HepG2 (cell line): ENCODE measurements around the gene EXOC7. TPM values are rescaled to one million over a fixed set of nuclear protein-coding genes. Genes with fewer than 3 reads are reported as not detected.

ENCODE experiments used
- ATAC-seq: fragments of 200-7000 bp; cut with Tn5 transposase; 3 replicates; pipeline ENCODE4 v1.9.1; 2020; ENCODE audit warnings: mild to moderate bottlenecking, moderate library complexity
- BruUV-seq: library from RNA; stranded (reverse); fragments of 400-500 nt; replicated peaks from 2 replicates; lab custom pipeline; 2021; lab: Mats Ljungman, UMichigan
- CTCF ChIA-PET: fragments of 300-600 bp; formaldehyde crosslinking; extraction: SDS; loops from one replicate; lab custom pipeline; 2021; ENCODE audit warnings: low total read pairs, inconsistent platforms, low intra/inter-chr PET ratio; lab: Yijun Ruan, JAX
- POLR2A ChIA-PET: fragments of 350-600 bp; sonication (Branson Sonifier 250); formaldehyde crosslinking; loops from one replicate; lab custom pipeline; 2020; ENCODE audit warnings: antibody characterized with exemption, inconsistent platforms; lab: Yijun Ruan, JAX
- DNase-seq: peaks from one replicate; pipeline ENCODE4 v3.0.0-alpha.2; 2015; ENCODE audit warnings: low spot score
- FAIRE-seq: peaks from 3 replicates; lab custom pipeline; 2011; peaks lifted over from hg19 to GRCh38; lab: Jason Lieb, UNC
- H2AFZ ChIP-seq: one replicate; pipeline ENCODE4 v1.6.1; 2011; ENCODE audit warnings: low read length, inconsistent platforms
- H3K27ac ChIP-seq: fragments of 300-600 bp; 3 replicates; pipeline ENCODE4 v1.8.0; 2011; ENCODE audit warnings: mixed run types, mild to moderate bottlenecking, mixed read lengths, low read length, inconsistent platforms; ENCODE audit not compliant: insufficient read depth; ENCODE audit errors: extremely low read length
- H3K27me3 ChIP-seq, 2 experiments: fragments of 200-600 bp in 1 of 2; 2 replicates in 1 of 2; 3 replicates in 1 of 2; pipeline versions ENCODE4 v1.6.0 to v1.8.0; 2011; ENCODE audit warnings: low read length in 2 of 2, mild to moderate bottlenecking in 2 of 2, moderate library complexity in 2 of 2, inconsistent platforms in 1 of 2; ENCODE audit not compliant: insufficient read depth in 2 of 2, control insufficient read depth in 1 of 2
- H3K36me3 ChIP-seq, 2 experiments: fragments of 200-600 bp in 1 of 2; replicated peaks in 1 of 2; 2 replicates in 1 of 2; 3 replicates in 1 of 2; pipeline versions ENCODE4 v1.5.1 to v1.8.0; 2011; ENCODE audit warnings: low read length in 2 of 2, inconsistent platforms in 1 of 2; ENCODE audit not compliant: insufficient read depth in 2 of 2, control insufficient read depth in 1 of 2
- H3K4me1 ChIP-seq: 2 replicates; pipeline ENCODE4 v1.5.1; 2012; ENCODE audit warnings: low read length, inconsistent platforms; ENCODE audit not compliant: insufficient read depth
- H3K4me2 ChIP-seq: 2 replicates; pipeline ENCODE4 v1.6.0; 2011; ENCODE audit warnings: low read depth, low read length, inconsistent platforms
- H3K4me3 ChIP-seq, 3 experiments: fragments of 200-600 bp in 1 of 3; sonication (generic), shearing (Covaris generic) in 1 of 3; replicated peaks in 1 of 3; 2 replicates each; pipeline ENCODE4 v1.5.1; 2011 to 2016; ENCODE audit warnings: low read length in 3 of 3, inconsistent platforms in 2 of 3, low read depth in 2 of 3, mild to moderate bottlenecking in 2 of 3, control low read depth in 1 of 3, mixed read lengths in 1 of 3; ENCODE audit not compliant: insufficient read depth in 1 of 3
- H3K79me2 ChIP-seq: one replicate; pipeline ENCODE4 v1.6.1; 2011; ENCODE audit warnings: low read length, inconsistent platforms; ENCODE audit not compliant: insufficient read depth
- H3K9ac ChIP-seq: 2 replicates; pipeline ENCODE4 v1.6.0; 2011; ENCODE audit warnings: mild to moderate bottlenecking, low read depth, low read length, inconsistent platforms; ENCODE audit not compliant: insufficient read depth
- H3K9me3 ChIP-seq: 2 replicates; pipeline ENCODE4 v1.5.1; 2012; ENCODE audit warnings: mild to moderate bottlenecking, low read length
- H4K20me1 ChIP-seq: 2 replicates; pipeline ENCODE4 v1.6.0; 2011; ENCODE audit warnings: inconsistent platforms, mild to moderate bottlenecking, low read length, moderate library complexity; ENCODE audit not compliant: insufficient read depth
- HMGXB3 ChIP-seq: sonication (generic); formaldehyde crosslinking; IDR thresholded peaks from 2 replicates; pipeline ENCODE4 v1.4.0; 2020; ENCODE audit warnings: missing genetic modification reagents, borderline replicate concordance
- KMT2B ChIP-seq: IDR thresholded peaks from 2 replicates; pipeline ENCODE4 v1.6.1; 2016; ENCODE audit warnings: missing genetic modification reagents, missing compliant biosample characterization
- ZNF121 ChIP-seq: sonication (generic); formaldehyde crosslinking; IDR thresholded peaks from 2 replicates; pipeline ENCODE4 v1.5.0; 2020; ENCODE audit warnings: mild to moderate bottlenecking, missing genetic modification reagents
- WGBS: methylation state at CpG from one replicate; pipeline ENCODE4 v1.1.6; 2017; ENCODE audit warnings: low lambda C conversion rate; 5-methylcytosine and 5-hydroxymethylcytosine counted together
- in situ Hi-C: cut with HindIII; loops from 2 replicates; pipeline ENCODE4 v1.10.0; 2017; ENCODE audit warnings: low pct_unique_long_range_greater_than_20kb; ENCODE audit not compliant: extremely low pct_ligation_motif_present
- intact Hi-C: fragments of 100-400 bp; cut with micrococcal nuclease; formaldehyde crosslinking; loops from one replicate; pipeline ENCODE4 v1.10.0; 2022; ENCODE audit not compliant: unreplicated experiment
- polyA plus RNA-seq, 8 experiments: library from polyadenylated mRNA; depleted of rRNA in 3 of 8; stranded (reverse) in 7 of 8; unstranded in 1 of 8; fragments of >200 nt; fragmentation: Illumina TruSeq in 4 of 8; extraction: Trizol in 4 of 8; gene quantifications; 2 replicates each; pipeline versions ENCODE4 v1.2.1 to v1.2.3, GENCODE V29; 2011 to 2016; ENCODE audit warnings: low read depth in 4 of 8, missing spikeins in 1 of 8, mixed read lengths in 1 of 8; ENCODE audit not compliant: insufficient read depth in 1 of 8
- total RNA-seq, 5 experiments: library from RNA; depleted of rRNA; stranded (reverse); fragments of >200 nt; fragmentation: Illumina TruSeq; extraction: Trizol; gene quantifications; 2 replicates each; pipeline ENCODE4 v1.2.3, GENCODE V29; 2016; ENCODE audit warnings: low read depth in 1 of 5

Gene EXOC7
- total and polyA plus RNA-seq, 2 of the 13 experiments (the other 11 are each of a cell fraction or from before 2014, with no cell fraction given), result 86.9 to 116 TPM

GRCh38 chr17:76115138-76115754 lies 11.7 kb upstream of the EXOC7 start:
- Histone ChIP-seq H3K36me3 (no peaks in the 10 kb centered on the region; a peak in 1 of 5 replicates), H3K9me3 (no peaks in the 10 kb centered on the region), H3K27ac (no peak overlapping the region), H3K27me3 (0 out of 5 replicates have a peak, but pooled peaks cover 0 to 2% of the 10 kb centered on the region in 2 experiments), H3K4me1 (peaks cover 17% of the 10 kb centered on the region), H3K79me2 (no peaks in the 10 kb centered on the region), H3K4me3 (no peak overlapping the region), H3K9ac (no peak overlapping the region), H3K4me2 (no peak overlapping the region), H4K20me1 (no peaks in the 10 kb centered on the region), H2AFZ (no peak overlapping the region)
- in situ Hi-C loops, result no loop called here
- TF ChIP-seq KMT2B (CRISPR knock-in tag) (no peak), HMGXB3 (no peak), ZNF121 (peak; percentile 80)
- WGBS, result 60% methylated on average over 7 of the region's 7 CpGs
- CTCF ChIA-PET, result no interaction called here
- ATAC-seq (no peak), FAIRE-seq (no peak), DNase-seq (no peak)
- intact Hi-C loops, result no loop called here
- no TSS peak for BruUV-seq
- POLR2A ChIA-PET, result interaction anchor here (1.2 kb wide), 1 partner anchor 11 kb away, joined by 5 read pairs; the partner anchor contains the start of gene EXOC7
